Superior temporal gyrus (tissue), 1 donor: Measurements from ENCODE around the gene YIF1A.
"Not testable (repeated sequence)": the region's sequence is repeated elsewhere in the genome, so short reads cannot be mapped to it uniquely, and the experiment has no call there.

Experiments
- DNase-seq: peaks from one replicate; pipeline ENCODE4 v3.0.0-alpha.2; 2016; ENCODE audit errors: extremely low spot score

Gene YIF1A

GRCh38 chr11:66268952-66269905, 19.7 kb downstream of the YIF1A start:
- DNase-seq, result no peak

- peak; percentile 100 for DNase-seq
These were observed 20.5 kb downstream of the YIF1A start, which contains the start of gene RAB1B for GRCh38 chr11:66268244-66268951. TSS of gene RAB1B (plus strand) at chr11:66268639. CDS start at chr11:66268680, 41 bp downstream.

- DNase-seq, result peak; percentile 82
These were observed 21.3 kb downstream of the YIF1A start for GRCh38 chr11:66267379-66268243.

DNA sequence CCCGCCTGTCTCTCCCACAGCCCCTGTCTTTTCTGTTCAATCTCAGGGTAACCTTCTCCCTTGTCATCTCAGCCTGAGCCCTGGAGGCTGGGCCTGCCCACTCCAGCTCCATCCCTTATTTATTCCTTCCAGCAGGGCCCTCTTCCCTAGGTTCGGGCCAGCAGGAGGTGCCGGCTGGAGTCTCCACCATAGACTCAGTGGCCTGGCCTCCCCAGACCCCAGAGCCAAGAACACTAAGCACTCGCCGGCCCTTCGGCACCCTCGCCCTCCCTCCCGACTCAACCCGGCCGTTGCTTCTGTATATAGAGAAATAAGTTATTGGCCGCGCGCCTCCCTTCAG, 21.9 kb downstream of the YIF1A start:
- DNase-seq, result no peak

- DNase-seq, result no peak
These were observed 22.4 kb downstream of the YIF1A start for GRCh38 chr11:66266378-66267038.

- DNase-seq, result no peak
These were observed 23.2 kb downstream of the YIF1A start for GRCh38 chr11:66265531-66266377.

- no peak for DNase-seq
These were observed 24.0 kb downstream of the YIF1A start for GRCh38 chr11:66264914-66265313.

GRCh38 chr11:66264383-66264782, 24.6 kb downstream of the YIF1A start:
- DNase-seq, result no peak

- no peak for DNase-seq
These were observed 25.2 kb downstream of the YIF1A start for GRCh38 chr11:66263785-66264184.

DNA sequence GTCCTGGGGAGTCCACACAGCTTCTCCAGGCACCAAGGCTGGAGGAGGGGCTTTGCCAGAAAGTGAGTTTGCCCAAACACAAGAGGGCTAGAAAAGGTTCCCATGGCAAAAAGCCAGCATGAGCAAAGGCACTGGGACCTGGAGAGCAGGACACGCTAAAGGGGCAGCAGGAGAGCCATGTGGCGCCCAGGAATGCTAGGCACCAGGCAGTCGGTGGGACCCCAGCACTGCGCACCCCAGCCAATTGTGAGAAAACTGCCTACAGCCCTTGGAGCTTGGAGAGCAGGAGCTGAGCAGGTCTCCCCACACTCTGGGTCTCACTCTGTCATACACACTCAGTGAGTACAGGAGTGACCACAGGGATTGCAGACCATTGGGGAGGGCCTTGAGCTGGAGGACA, 25.7 kb downstream of the YIF1A start:
- no peak for DNase-seq

GRCh38 chr11:66262696-66263095, 26.2 kb downstream of the YIF1A start:
- DNase-seq, result no peak

- no peak for DNase-seq
These were observed 26.8 kb downstream of the YIF1A start for GRCh38 chr11:66262191-66262590.

GRCh38 chr11:66261578-66261977, 27.4 kb downstream of the YIF1A start:
- no peak for DNase-seq

DNA sequence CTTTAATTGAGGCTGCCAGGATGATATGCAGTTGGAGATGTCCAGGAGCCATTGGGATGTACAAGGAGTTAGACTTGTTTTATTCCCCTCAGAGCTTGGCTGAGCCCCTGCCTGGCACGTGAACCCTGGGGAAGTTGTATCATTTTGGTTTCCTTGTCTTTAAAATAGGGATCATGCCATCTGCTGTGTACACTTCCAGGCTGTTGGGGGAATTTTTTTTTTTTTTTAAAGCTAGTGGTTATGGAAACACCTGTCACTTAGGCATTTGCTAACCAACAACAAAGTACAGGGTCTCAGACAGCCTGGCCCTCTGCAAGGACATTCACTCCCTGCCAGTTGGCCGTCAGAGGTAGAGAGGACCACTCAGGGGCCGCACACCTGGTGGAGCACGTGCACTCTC, 29.0 kb downstream of the YIF1A start:
- no peak for DNase-seq

GRCh38 chr11:66259225-66259624, 29.7 kb downstream of the YIF1A start:
- no peak for DNase-seq

- no peak for DNase-seq
These were observed 30.5 kb downstream of the YIF1A start for GRCh38 chr11:66258473-66258893.

GRCh38 chr11:66253081-66253480, 35.9 kb downstream of the YIF1A start:
- DNase-seq, result not testable (repeated sequence)

- peak; percentile 12 for DNase-seq
These were observed 37.1 kb downstream of the YIF1A start for GRCh38 chr11:66251809-66252208.

GRCh38 chr11:66248903-66249302, 40.0 kb downstream of the YIF1A start:
- DNase-seq, result no peak

DNA sequence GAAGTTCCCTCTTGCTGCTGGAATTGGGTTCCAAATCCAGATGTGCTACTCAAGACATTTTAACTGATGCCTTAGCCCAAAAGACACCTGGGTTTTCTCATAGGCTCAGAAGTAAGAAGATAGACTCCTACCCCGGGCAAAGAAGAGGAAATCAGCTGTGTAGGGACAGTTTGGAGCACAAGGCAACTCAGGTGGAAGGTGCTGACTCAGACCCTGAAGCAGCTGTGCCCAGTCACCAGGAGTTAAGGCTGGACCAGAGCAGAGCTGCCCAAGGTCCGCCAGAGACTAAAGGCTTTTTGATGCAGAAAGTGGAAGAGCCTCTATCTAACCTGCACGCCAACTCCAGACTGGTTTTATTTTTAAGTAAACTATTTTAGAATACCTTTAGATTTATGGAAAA, 41.1 kb downstream of the YIF1A start:
- no peak for DNase-seq
